PC-3 (cell line): ENCODE results near the gene CKAP2. TPM values are rescaled to one million over a fixed set of nuclear protein-coding genes. Genes with fewer than 3 reads are reported as not detected.
A peak's percentile ranks its signal among the peaks of the same experiment; 100 is the strongest.

Experiments used
- ATAC-seq: fragments of 200-7000 bp; cut with Tn5 transposase; 2 replicates; pipeline ENCODE4 v1.9.1; 2020; ENCODE audit warnings: mild to moderate bottlenecking, moderate library complexity
- BruUV-seq: library from RNA; stranded (reverse); fragments of 400-500 nt; replicated peaks from 2 replicates; lab custom pipeline; 2021; lab: Mats Ljungman, UMichigan
- CTCF ChIA-PET: fragments of 300-600 bp; sonication (Branson Sonifier 250); formaldehyde crosslinking; loops from one replicate; lab custom pipeline; 2022; ENCODE audit warnings: antibody characterized with exemption; lab: Charles Lee
- POLR2A ChIA-PET: fragments of 300-600 bp; sonication (Branson Sonifier 250); formaldehyde crosslinking; loops from one replicate; lab custom pipeline; 2022; ENCODE audit warnings: antibody characterized with exemption; ENCODE audit not compliant: unreplicated experiment; lab: Charles Lee
- DNase-seq: peaks from one replicate; pipeline ENCODE4 v3.0.0-alpha.2; 2015
- H2AFZ ChIP-seq: fragments of 300-600 bp; sonication (generic); 2 replicates; pipeline ENCODE4 v1.6.0; 2016; ENCODE audit warnings: antibody characterized with exemption, low read length
- H3F3A ChIP-seq: fragments of 300-600 bp; sonication (generic); one replicate; pipeline ENCODE4 v1.6.0; 2017; ENCODE audit warnings: antibody characterized with exemption, low read length, control low read depth, mild to moderate bottlenecking; ENCODE audit not compliant: unreplicated experiment
- H3K27ac ChIP-seq: fragments of 300-600 bp; sonication (generic); 2 replicates; pipeline ENCODE4 v1.5.1; 2016; ENCODE audit warnings: mild to moderate bottlenecking, low read length
- H3K27me3 ChIP-seq: fragments of 300-600 bp; sonication (generic); 2 replicates; pipeline ENCODE4 v1.6.1; 2016; ENCODE audit warnings: low read length, mixed read lengths
- H3K36me3 ChIP-seq: fragments of 300-600 bp; sonication (generic); 2 replicates; pipeline ENCODE4 v1.6.1; 2016; ENCODE audit warnings: low read depth, mixed run types, low read length, mixed read lengths
- H3K4me1 ChIP-seq: fragments of 300-600 bp; sonication (generic); 2 replicates; pipeline ENCODE4 v1.5.1; 2016; ENCODE audit warnings: low read length; ENCODE audit not compliant: insufficient read depth
- H3K4me2 ChIP-seq: fragments of 300-600 bp; sonication (generic); 2 replicates; pipeline ENCODE4 v1.6.0; 2016; ENCODE audit warnings: low read length
- H3K4me3 ChIP-seq: fragments of 300-600 bp; sonication (generic); 2 replicates; pipeline ENCODE4 v1.5.1; 2016; ENCODE audit warnings: mild to moderate bottlenecking, low read length, mixed read lengths
- H3K79me2 ChIP-seq: fragments of 300-600 bp; sonication (generic); 2 replicates; pipeline ENCODE4 v1.6.1; 2017; ENCODE audit warnings: low read length, mixed read lengths
- H3K9ac ChIP-seq: fragments of 300-600 bp; sonication (generic); 2 replicates; pipeline ENCODE4 v1.6.0; 2016; ENCODE audit warnings: mild to moderate bottlenecking, low read length
- H3K9me2 ChIP-seq: fragments of 300-600 bp; sonication (generic); replicated peaks from 2 replicates; pipeline ENCODE4 v1.6.1; 2016; ENCODE audit warnings: mixed run types, low read length, mixed read lengths
- H3K9me3 ChIP-seq: fragments of 300-600 bp; sonication (generic); 2 replicates; pipeline ENCODE4 v1.6.1; 2016; ENCODE audit warnings: low read length, mixed read lengths
- H4K20me1 ChIP-seq: fragments of 300-600 bp; sonication (generic); 2 replicates; pipeline ENCODE4 v1.6.1; 2016; ENCODE audit warnings: low read length, mixed read lengths
- CTCF ChIP-seq: fragments of 300-600 bp; sonication (generic); conservative IDR thresholded peaks from 2 replicates; pipeline ENCODE4 v1.5.1; 2017; ENCODE audit warnings: antibody characterized with exemption, low read depth, mild to moderate bottlenecking, low read length
- EZH2 ChIP-seq: fragments of 300-600 bp; sonication (generic); IDR thresholded peaks from one replicate; pipeline ENCODE4 v1.6.1; 2017; ENCODE audit warnings: antibody characterized with exemption, mild to moderate bottlenecking, low read length; ENCODE audit not compliant: unreplicated experiment
- EZH2phosphoT487 ChIP-seq: fragments of 300-600 bp; sonication (generic); IDR thresholded peaks from 2 replicates; pipeline ENCODE4 v1.6.1; 2018; ENCODE audit warnings: mild to moderate bottlenecking, antibody characterized with exemption, low read length, borderline replicate concordance
- intact Hi-C: fragments of 100-400 bp; cut with micrococcal nuclease; formaldehyde crosslinking; loops from 2 replicates; pipeline ENCODE4 v1.9.0; 2023
- total RNA-seq: library from RNA; depleted of rRNA; stranded (reverse); fragments of >200 nt; gene quantifications from 2 replicates; pipeline ENCODE4 v1.2.3, GENCODE V29; 2014

Gene CKAP2
- total RNA-seq, 1 experiment from 2014 or later: 30.7 TPM

GRCh38 chr13:52449331-52450011, 5.8 kb upstream of the CKAP2 start:
- H3K27ac ChIP-seq: 0 out of 2 replicates have a peak overlapping the region, but pooled peaks have one; percentile 49
- intact Hi-C loops: loop anchor here (1.0 to 2.0 kb wide), 2 partner anchors 51 to 106 kb away; no protein-coding TSS in a partner anchor
- TSS peak; percentile 57 for BruUV-seq
- H3K27me3 ChIP-seq: no peaks in the 10 kb centered on the region
- POLR2A ChIA-PET: no interaction called here
- H2AFZ ChIP-seq: peak overlapping the region; percentile 91
- peak overlapping the region; percentile 92 for H3K9ac ChIP-seq
- peak overlapping the region; percentile 99 for H3K4me3 ChIP-seq
- H3K9me2 ChIP-seq: no peaks in the 10 kb centered on the region
- H3K36me3 ChIP-seq: no peaks in the 10 kb centered on the region; the same call in 1 of the 2 replicates
- DNase-seq (no peak), ATAC-seq (no peak)
- peak overlapping the region; percentile 92 for H3K4me2 ChIP-seq
- 0 out of 2 replicates have a peak, but pooled peaks cover 5% of the 10 kb centered on the region for H4K20me1 ChIP-seq
- CTCF ChIA-PET: interaction anchor here (0.6 to 1.8 kb wide), 3 partner anchors 21 to 106 kb away, joined by 3 to 11 read pairs (median 3); no protein-coding TSS in a partner anchor
- peaks cover 51% of the 10 kb centered on the region for H3K79me2 ChIP-seq
- peaks cover 16% of the 10 kb centered on the region; the same call in 1 of the 2 replicates for H3K4me1 ChIP-seq
- no peaks in the 10 kb centered on the region for H3K9me3 ChIP-seq
- H3F3A ChIP-seq: no peaks in the 10 kb centered on the region
- TF ChIP-seq EZH2 (no peak), CTCF (no peak), EZH2phosphoT487 (no peak)

GRCh38 chr13:52450012-52450792, 5.1 kb upstream of the CKAP2 start, which contains the start of gene VPS36:
Gene VPS36 (minus strand): TSS chr13:52450634. CDS start chr13:52450594, 40 bp downstream.
- Histone ChIP-seq H3K27ac (peak within 1 kb of the TSS; percentile 49), H3K4me3 (peak within 1 kb of the TSS; percentile 99), H2AFZ (peak within 1 kb of the TSS; percentile 91), H3F3A (no peaks in the 10 kb centered on the region), H4K20me1 (0 out of 2 replicates have a peak, but pooled peaks cover 5% of the 10 kb centered on the region), H3K9me2 (no peaks in the 10 kb centered on the region), H3K27me3 (no peaks in the 10 kb centered on the region), H3K9ac (peak within 1 kb of the TSS; percentile 92), H3K4me2 (peak within 1 kb of the TSS; percentile 92), H3K9me3 (no peaks in the 10 kb centered on the region), H3K79me2 (peaks cover 48% of the 10 kb centered on the region), H3K36me3 (no peaks in the 10 kb centered on the region; the same call in 1 of the 2 replicates), H3K4me1 (peaks cover 16% of the 10 kb centered on the region; the same call in 1 of the 2 replicates)
- DNase-seq (peak; percentile 92), ATAC-seq (peak; percentile 80)
- POLR2A ChIA-PET: no interaction called here
- CTCF ChIA-PET: interaction anchor here (0.6 to 1.8 kb wide), 9 partner anchors 12 to 304 kb away, joined by 3 to 11 read pairs (median 3); no protein-coding TSS in a partner anchor
- TF ChIP-seq EZH2phosphoT487 (no peak), CTCF (peak; percentile 88)
- intact Hi-C loops: loop anchor here (1.0 to 2.0 kb wide), 2 partner anchors 51 to 107 kb away; no protein-coding TSS in a partner anchor
- BruUV-seq: no TSS peak
